ENCODE measurements around the gene SCN4B.

GRCh38 chr11:118167906-118168305, 15.3 kb upstream of the SCN4B start:
- TF ChIP-seq POLR2A (IDR thresholded peaks at IDR 0.05), result no peak
- no peak for TF ChIP-seq CTCF (IDR thresholded peaks at IDR 0.05)
- TF ChIP-seq POLR2AphosphoS5 (IDR thresholded peaks at IDR 0.05), result no peak
